Measurements from ENCODE around the gene WNT9B.

WNT9B gene

GRCh38 chr17:46884552-46884951 is 33.2 kb downstream of the WNT9B start:
- no peak for DNase-seq (ENCODE audit: low spot score)

- DNase-seq (ENCODE audit: low spot score) = no peak
Observed at GRCh38 chr17:46885415-46886309, 34.3 kb downstream of the WNT9B start.

DNA sequence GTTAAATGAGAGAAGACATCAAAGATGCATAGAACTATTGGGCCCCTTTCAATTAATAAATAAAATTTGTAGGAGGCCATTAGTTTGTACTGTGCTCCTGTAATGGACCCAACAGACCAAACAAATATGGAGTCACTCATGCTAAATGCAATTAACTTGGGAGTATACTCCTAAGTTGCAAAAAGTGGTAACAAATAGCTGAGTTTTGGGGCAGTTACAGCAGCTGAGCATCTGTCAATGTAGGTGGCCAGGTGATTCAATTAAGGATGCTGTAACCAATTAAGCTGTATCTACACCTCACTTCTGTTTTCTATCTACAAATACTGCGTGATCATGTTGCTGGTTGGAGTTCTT is 34.9 kb downstream of the WNT9B start:
- no peak for DNase-seq (ENCODE audit: low spot score)

- no peak for DNase-seq (ENCODE audit: low spot score)
Observed at GRCh38 chr17:46887717-46888116, 36.3 kb downstream of the WNT9B start.

- no peak for DNase-seq (ENCODE audit: low spot score)
Observed at GRCh38 chr17:46888727-46889126, 37.3 kb downstream of the WNT9B start.

GRCh38 chr17:46889519-46889918 is 38.1 kb downstream of the WNT9B start:
- no peak for DNase-seq (ENCODE audit: low spot score)

- no peak for DNase-seq (ENCODE audit: low spot score)
Observed at GRCh38 chr17:46889992-46890564, 38.7 kb downstream of the WNT9B start.

- no peak for DNase-seq (ENCODE audit: low spot score)
Observed at GRCh38 chr17:46890638-46891037, 39.3 kb downstream of the WNT9B start.

DNA sequence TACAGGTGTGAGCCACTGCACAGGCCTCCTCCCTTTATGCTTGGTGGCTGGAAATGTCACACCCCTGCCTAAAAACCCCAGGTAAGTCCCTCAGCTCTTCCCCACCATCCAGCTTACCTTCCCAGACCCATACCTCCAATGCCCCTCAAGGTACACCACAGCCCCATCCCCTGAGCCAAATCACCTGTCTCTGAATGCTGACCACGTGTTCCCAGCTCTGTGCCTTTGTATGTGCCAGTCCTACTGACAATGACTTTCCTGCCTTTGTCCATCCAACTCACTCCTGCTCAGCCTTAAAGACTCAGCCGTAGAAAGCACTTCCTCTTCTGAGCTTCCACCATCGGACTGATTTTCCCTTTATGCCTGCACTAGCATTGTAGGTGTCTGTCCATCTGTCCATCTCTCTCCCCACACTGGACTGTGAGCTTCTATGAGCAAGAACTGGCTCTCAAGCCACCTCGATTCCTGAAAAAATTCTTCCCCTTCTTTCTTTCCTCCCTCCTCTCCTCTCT is 40.9 kb downstream of the WNT9B start:
- no peak for DNase-seq (ENCODE audit: low spot score)

DNA sequence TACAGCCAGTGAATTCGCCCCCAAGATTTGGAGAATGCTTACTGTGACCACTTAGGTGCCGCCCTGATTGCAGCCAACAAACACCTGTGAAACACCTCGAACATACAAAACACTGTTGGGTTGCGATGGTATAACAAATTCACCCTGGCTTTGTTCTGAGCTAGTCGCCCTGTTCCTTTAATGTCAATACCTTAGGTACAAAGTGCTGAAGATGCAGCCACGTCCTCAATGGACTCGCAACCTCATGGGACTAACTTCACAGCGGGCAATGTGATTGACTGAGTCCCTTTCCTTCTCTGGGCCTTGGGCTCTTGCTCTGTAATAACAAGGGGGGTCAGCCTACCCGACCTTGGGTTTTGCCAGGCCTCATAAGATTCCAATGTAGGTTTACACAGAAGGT is 42.6 kb downstream of the WNT9B start:
- DNase-seq (ENCODE audit: low spot score) = no peak

- DNase-seq (ENCODE audit: low spot score) = no peak
Observed at GRCh38 chr17:46894476-46895151, 43.2 kb downstream of the WNT9B start.

DNA sequence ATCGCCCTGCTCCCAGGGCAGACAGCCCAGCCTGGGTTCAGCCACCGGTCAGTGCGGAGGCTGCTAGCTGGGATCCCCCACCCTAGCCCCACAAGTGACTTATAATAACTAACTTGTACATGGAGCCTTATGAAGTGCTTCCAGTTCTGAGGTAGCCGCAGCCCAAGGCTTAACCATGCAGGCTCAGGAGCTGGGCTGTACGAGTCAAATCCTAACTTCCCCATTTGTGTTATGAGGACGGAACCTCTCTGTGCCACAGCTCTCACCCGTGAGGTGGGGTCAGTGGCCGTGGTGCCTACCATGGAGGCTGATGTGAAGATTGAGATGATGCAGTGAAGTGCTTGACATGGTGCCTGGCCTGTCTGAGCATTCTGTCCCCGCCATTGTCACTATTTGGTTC is 43.8 kb downstream of the WNT9B start:
- DNase-seq (ENCODE audit: low spot score) = no peak

- no peak for DNase-seq (ENCODE audit: low spot score)
Observed at GRCh38 chr17:46896991-46897390, 45.6 kb downstream of the WNT9B start.

GRCh38 chr17:46898364-46898763 is 47.0 kb downstream of the WNT9B start:
- no peak for DNase-seq (ENCODE audit: low spot score)

DNA sequence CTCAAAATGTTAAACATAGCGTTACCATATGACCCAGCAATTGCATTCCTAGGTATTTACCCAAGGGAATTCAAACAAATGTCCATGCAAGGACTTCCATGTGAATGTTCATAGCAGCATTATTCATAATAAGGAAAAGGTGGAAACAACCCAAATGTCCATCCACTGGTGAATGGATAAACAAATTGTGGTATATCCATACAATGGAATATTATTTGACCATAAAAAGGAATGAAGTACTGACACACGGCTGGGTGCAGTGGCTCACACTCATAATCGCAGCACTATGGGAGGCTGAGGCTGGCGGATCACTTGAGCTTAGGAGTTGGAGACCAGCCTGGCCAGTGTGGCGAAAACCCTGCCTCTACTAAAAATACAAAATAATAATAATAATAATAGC is 47.5 kb downstream of the WNT9B start:
- no peak for DNase-seq (ENCODE audit: low spot score)

GRCh38 chr17:46901291-46901690 is 49.9 kb downstream of the WNT9B start:
- no peak for DNase-seq (ENCODE audit: low spot score)

DNA sequence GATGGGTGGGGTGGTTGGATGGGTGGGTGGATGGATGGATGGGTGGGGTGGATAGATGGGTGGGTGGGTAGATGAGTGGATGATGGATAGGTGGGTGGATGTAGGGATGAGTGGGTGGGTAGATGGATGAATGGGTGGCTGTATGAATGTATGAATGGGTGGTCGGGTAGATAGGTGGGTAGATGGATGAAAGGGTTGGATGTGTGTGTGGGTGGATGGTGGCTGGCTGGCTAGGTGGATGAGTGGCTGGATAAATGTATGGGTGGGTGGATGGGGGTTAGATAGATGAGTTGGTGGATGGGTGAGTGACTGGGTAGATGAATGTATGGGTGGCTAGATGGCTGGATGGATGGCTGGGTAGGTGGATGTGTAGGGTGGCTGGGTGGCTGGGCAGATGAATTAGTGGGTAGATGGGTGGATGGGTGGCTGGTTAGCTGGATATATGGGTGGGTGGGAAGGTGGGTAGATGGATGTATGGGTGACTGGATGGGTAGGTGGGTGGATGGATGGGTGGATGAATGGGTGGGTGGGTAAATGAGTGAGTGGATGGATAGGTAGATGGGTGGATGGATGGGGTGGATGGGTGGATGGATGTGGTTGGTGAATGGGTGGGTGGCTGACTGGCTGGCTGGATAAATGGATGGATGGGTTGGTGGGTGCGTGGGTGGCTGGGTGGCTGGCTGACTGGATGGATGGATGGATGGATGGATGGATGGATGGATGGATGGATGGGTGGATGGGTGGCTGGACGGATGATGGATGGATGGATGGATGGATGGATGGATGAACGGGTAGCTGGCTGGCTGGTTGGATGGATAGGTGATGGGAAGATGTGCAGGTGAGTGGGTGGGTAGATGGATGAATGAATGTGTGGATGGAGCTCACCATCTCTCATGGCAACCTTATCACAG is 52.6 kb downstream of the WNT9B start:
- no peak for DNase-seq (ENCODE audit: low spot score)

DNA sequence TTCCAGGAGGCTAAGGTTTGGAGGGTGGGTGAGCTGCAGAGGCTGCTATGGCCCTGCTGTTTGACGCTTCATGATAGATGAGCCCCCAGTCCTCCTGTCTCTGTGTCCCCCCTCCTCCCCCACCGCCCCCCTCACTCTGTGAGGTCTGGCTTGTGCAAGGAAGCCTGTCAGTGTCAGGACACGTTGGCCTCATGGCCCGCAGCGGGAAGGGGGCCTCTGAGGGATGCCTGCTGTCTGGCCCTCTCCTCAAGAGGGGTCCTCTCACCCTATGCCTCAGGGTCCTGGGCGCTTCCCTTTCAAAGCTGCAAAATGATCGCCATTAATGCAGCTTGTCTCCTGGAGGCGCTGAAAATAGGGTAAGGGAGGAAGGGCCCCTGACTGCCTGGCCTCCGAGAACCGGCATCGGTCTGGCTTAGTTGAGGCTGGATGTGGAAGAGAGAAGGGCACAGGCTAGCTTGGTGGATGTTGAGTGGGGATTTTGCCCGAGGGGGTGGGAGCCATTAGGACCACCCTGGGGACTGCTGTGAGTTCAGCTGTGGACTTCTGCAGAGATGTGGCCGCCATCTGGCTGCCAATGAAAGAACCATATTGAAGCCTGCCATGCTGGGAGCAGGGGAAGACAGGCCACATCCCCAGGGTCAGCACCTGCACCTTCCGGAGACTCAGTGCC is 56.8 kb downstream of the WNT9B start:
- DNase-seq (ENCODE audit: low spot score) = no peak

GRCh38 chr17:46910179-46910927 is 59.0 kb downstream of the WNT9B start:
- DNase-seq (ENCODE audit: low spot score) = no peak

GRCh38 chr17:46911311-46911710 is 59.9 kb downstream of the WNT9B start:
- no peak for DNase-seq (ENCODE audit: low spot score)

GRCh38 chr17:46915596-46915995 is 64.2 kb downstream of the WNT9B start:
- DNase-seq (ENCODE audit: low spot score) = no peak
